ENCODE measurements around the gene RABGGTB. TPM values are rescaled to one million over a fixed set of nuclear protein-coding genes. Genes with fewer than 3 reads are reported as not detected.
A peak's percentile ranks its signal among the peaks of the same experiment; 100 is the strongest.

Gene RABGGTB
- total RNA-seq, 1 experiment from 2014 or later, result 162 TPM

- H2AFZ ChIP-seq (ENCODE audit: low read length), result peak overlapping the region; percentile 87
- no CpG with 5 or more reads among the region's 9 CpGs for WGBS (ENCODE audit: extremely low coverage, insufficient read length, low lambda C conversion rate)
- H3K4me2 ChIP-seq (ENCODE audit: insufficient read depth, insufficient read length, low read length), result peak overlapping the region; percentile 63
Observed at GRCh38 chr1:75785320-75785982, 605 bp upstream of the RABGGTB start.

More at GRCh38 chr1:75785320-75785982, 605 bp upstream of the RABGGTB start:
- Histone ChIP-seq H4K5ac (ENCODE audit: insufficient read length, low read depth, low read length) (peak overlapping the region; percentile 93), H3T11ph (ENCODE audit: low read length) (no peak overlapping the region), H4K20me1 (ENCODE audit: control insufficient read depth, insufficient read depth, insufficient read length) (no peaks in the 10 kb centered on the region), H2BK15ac (ENCODE audit: low read depth, low read length) (no peak overlapping the region), H3K23me2 (ENCODE audit: insufficient read length, low read depth, low read length, poor library complexity, severe bottlenecking) (peaks cover 10% of the 10 kb centered on the region), H3K27ac (ENCODE audit: insufficient read length, low read depth, low read length) (peak overlapping the region; percentile 16), H3K56ac (ENCODE audit: insufficient read length, low read depth, low read length) (no peak overlapping the region), H2BK12ac (ENCODE audit: insufficient read length, low read depth, low read length) (no peak overlapping the region), H3K14ac (ENCODE audit: insufficient read depth, low read length) (peak overlapping the region; percentile 38; the same call in 1 of the 2 replicates), H3K4ac (ENCODE audit: low read depth, low read length) (no peak overlapping the region; the same call in 1 of the 2 replicates), H3K23ac (ENCODE audit: insufficient read length, low read depth, low read length) (no peak overlapping the region), H3K79me2 (ENCODE audit: insufficient read depth, low read length) (peaks cover 28% of the 10 kb centered on the region; the same call in 1 of the 2 replicates), H2BK5ac (ENCODE audit: insufficient read length, low read length) (no peak overlapping the region), H4K8ac (replicated peaks; ENCODE audit: insufficient read length, low read depth, low read length) (no peak overlapping the region), H3K9me3 (ENCODE audit: control insufficient read depth, low read depth, low read length) (no peaks in the 10 kb centered on the region), H3K4me1 (ENCODE audit: insufficient read depth, low read length) (no peaks in the 10 kb centered on the region; the same call in 1 of the 2 replicates), H4K91ac (ENCODE audit: insufficient read length, low read depth, low read length) (no peak overlapping the region), H3K79me1 (ENCODE audit: insufficient read depth, low read depth, low read length, poor library complexity, severe bottlenecking) (no peaks in the 10 kb centered on the region), H3K9ac (ENCODE audit: extremely low read depth, insufficient read length, low read length) (peak overlapping the region; percentile 76), H2BK20ac (ENCODE audit: low read depth, low read length, poor library complexity, severe bottlenecking) (no peak overlapping the region), H2BK120ac (ENCODE audit: low read depth, low read length, poor library complexity, severe bottlenecking) (no peak overlapping the region), H3K18ac (ENCODE audit: insufficient read length, low read depth, low read length) (peak overlapping the region; percentile 54), H2AK5ac (ENCODE audit: insufficient read length, low read length) (no peak overlapping the region), H3K27me3 (ENCODE audit: insufficient read depth, low read length) (no peaks in the 10 kb centered on the region)
- H3K36me3 Mint-ChIP-seq (ENCODE audit: insufficient read depth in 1 of 3, low read depth in 3 of 3), result peaks cover 36 to 44% (median 41%) of the 10 kb centered on the region in 3 experiments
- H3K27me3 Mint-ChIP-seq (ENCODE audit: low read depth), result peaks cover 12% of the 10 kb centered on the region
- peak overlapping the region; percentile 98 to 99 for H3K4me3 Mint-ChIP-seq
- TF ChIP-seq, protein P1, sequence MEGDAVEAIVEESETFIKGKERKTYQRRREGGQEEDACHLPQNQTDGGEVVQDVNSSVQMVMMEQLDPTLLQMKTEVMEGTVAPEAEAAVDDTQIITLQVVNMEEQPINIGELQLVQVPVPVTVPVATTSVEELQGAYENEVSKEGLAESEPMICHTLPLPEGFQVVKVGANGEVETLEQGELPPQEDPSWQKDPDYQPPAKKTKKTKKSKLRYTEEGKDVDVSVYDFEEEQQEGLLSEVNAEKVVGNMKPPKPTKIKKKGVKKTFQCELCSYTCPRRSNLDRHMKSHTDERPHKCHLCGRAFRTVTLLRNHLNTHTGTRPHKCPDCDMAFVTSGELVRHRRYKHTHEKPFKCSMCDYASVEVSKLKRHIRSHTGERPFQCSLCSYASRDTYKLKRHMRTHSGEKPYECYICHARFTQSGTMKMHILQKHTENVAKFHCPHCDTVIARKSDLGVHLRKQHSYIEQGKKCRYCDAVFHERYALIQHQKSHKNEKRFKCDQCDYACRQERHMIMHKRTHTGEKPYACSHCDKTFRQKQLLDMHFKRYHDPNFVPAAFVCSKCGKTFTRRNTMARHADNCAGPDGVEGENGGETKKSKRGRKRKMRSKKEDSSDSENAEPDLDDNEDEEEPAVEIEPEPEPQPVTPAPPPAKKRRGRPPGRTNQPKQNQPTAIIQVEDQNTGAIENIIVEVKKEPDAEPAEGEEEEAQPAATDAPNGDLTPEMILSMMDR (conservative IDR thresholded peaks at IDR 0.05), result no peak
- peak overlapping the region; percentile 59 to 98 (median 91); a peak in 6 of 7 replicates for H3K27ac Mint-ChIP-seq
- peaks cover 22 to 33% of the 10 kb centered on the region in 2 experiments for H3K4me1 Mint-ChIP-seq
- no peaks in the 10 kb centered on the region for H3K9me3 Mint-ChIP-seq
- DNase-seq, result no peak
